ENCODE results near the gene GAS7.
"Not testable (repeated sequence)": the region's sequence is repeated elsewhere in the genome, so short reads cannot be mapped to it uniquely, and the experiment has no call there.

Gene GAS7

GRCh38 chr17:9935408-9935807 lies 263.0 kb downstream of the GAS7 start:
- no peak for DNase-seq

- no peak for DNase-seq
Observed at GRCh38 chr17:9934331-9934730, 264.1 kb downstream of the GAS7 start.

DNA sequence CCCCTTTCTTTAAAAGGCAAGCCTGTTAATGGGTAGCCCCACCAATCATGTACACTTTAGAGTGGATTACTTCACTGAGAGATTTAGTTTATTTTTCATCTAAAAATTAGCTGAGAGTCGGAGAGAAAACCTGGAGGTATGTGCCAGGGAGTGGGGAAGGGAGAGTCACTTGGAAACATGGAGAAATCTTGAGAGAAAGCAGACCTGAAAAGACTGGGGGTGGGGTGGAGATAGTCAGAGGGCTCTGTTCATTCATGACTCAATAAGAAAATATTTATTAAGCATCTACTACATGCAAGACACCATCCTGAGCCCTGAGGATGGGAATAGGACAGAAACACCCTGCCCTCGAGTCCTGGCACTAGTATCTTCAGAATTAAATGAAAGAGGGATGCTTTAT lies 265.9 kb downstream of the GAS7 start:
- no peak for DNase-seq

DNA sequence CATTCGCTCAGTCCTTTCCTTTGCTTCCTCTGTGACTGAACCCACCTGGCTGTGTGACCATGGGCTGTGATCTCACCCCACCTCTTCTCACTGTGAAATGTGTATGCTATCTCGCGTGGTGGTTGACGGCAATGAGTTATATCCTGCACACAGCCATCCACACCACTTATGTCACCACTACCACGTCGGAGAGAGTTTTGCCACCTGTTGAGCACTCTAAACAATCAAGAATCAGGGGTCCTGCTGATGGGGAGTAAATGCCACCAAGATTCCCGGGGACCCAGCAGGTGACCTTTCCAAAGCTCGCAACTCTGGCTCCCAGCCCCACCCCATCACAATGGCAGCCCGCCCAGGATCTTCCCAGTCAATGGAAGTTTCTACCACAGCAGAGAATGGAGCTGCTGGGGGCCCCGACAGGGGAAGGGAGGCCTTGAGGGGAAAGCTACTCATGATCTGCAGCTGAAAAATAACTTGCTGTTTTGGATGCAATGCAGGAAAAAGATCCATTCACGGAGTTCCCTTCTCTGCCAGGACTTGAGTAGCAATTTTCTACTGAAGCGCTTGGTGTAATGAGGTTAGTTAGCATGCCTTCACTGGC lies 267.2 kb downstream of the GAS7 start:
- no peak for DNase-seq

DNA sequence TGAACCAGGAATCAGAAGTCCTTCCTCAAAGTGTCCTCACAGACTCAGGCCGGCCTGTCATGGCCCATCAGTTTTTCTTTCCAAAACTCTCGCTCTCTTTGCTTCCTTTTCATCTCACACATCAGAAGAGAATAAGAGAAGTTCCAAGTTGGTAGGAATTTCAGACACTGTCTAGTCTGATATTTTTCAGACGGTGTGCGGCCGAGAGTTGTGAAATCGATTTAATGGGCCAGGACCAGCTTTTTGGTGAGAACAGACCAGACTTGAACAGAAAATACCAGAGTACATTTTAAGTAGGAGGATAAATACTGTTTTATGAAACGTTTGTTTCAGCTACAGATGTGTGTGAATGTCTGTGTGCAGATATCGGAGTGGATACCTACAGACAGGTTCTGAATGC lies 268.5 kb downstream of the GAS7 start:
- DNase-seq = no peak

- no peak for DNase-seq
Observed at GRCh38 chr17:9928601-9929333, 269.6 kb downstream of the GAS7 start.

GRCh38 chr17:9926150-9926804 lies 272.1 kb downstream of the GAS7 start:
- no peak for DNase-seq

DNA sequence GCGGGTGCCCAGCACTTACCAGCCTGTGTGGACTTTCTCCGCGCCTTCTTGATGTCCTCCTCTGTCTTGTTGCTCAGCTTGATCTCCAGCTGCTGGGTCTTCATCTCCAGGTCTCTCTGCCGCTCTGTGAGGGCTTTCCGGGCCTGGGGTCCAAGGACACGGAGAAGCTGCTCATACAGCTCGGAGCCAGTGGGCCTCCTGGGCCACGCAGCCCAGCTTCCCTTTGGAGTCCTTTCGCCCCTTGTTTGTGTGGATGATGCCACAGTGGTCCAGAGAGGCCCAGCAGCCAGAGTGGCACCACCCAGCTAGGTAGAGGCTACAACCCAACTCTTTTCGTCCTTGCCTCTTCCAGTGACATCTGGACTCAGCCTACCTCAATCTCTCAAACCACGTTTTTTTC lies 272.9 kb downstream of the GAS7 start:
- DNase-seq = no peak

DNA sequence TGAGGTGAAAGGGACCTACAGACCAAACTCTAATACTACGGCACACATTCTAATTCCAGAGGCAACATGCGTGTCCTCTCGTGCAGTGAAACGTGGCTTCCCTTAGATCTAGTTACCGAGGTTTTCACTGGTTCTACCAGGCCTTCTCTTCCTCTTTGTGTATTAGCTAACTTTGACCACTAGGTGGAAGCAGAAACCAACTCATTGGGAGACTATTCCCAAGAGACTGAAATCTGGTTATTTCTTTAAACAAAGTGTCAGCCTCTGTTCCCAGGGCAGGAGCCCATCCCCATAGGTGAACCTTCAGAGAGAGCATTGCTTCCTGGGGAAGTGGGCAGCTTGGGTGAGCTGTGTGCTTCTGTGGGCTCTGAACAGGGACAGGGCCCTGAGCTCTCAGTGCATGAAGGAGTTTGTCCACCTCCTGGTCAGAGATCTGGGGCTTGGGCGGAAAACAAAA lies 273.6 kb downstream of the GAS7 start:
- DNase-seq = peak; percentile 0

DNA sequence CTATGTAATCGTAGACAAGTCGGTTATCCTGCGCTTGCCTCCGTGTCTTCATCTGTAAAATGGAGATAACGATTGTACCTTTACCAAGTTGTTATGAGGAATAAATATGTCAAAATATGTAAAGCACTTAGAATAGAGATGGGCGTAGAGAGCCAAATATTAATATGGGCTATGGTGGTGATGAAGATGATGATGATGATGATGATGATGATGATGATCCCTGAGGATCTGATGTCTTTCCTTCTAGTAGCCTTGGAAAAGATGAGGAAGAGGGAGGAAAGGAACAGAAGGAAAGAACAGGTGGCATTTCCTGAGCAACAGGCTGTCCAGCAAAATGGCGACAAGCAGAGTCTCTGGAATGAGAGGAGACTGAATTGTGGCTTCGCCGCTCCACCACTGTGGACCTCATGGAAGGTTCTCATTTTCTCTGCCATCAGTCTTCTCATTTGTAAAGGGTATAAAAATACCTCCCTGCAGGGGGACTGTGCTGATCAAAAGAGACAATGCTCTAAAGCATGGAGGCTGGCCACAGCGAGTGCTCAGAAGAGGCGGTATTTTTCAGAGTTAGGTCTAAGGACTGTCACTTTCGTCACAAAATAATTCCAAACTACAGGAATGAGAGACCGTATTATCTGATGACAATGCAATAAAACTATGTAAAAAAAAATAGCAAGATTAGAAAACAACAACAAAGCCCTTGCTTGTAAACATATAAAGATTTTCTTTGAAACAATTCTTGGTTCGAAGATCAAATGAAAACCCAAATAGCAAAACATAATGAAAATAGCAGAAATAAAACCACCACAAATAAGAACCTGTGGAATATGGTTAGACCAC lies 276.2 kb downstream of the GAS7 start:
- no peak for DNase-seq

- not testable (repeated sequence) for DNase-seq
Observed at GRCh38 chr17:9921216-9921615, 277.2 kb downstream of the GAS7 start.

DNA sequence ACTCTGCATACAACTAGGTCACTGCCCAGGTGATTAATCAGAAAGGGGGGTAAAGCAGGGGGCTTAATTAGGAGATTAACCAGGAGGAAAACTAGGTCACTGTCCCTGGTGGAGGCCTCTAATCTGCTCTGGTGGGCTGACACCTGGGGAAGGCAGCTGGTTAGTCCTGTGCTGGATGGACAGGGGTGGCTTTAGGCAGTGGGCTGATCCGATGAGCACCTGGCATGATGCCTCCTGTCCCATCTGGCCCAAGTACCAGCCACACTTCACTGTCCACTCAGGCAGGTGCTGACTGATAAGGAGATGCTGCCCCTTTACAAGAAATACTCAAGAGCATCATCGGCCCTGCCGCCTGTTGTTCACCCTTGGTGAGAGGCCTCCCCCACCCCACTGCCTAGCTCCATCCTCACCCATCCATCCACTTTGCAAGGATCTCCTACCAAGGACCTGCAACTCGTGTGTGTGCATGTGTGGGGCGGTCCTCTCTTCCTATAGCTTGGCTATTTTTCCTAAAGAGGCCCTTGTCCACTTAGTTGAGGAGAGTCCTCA lies 279.5 kb downstream of the GAS7 start:
- no peak for DNase-seq

GRCh38 chr17:9918352-9918751 lies 280.1 kb downstream of the GAS7 start:
- DNase-seq = no peak

- no peak for DNase-seq
Observed at GRCh38 chr17:9917801-9918200, 280.6 kb downstream of the GAS7 start.

DNA sequence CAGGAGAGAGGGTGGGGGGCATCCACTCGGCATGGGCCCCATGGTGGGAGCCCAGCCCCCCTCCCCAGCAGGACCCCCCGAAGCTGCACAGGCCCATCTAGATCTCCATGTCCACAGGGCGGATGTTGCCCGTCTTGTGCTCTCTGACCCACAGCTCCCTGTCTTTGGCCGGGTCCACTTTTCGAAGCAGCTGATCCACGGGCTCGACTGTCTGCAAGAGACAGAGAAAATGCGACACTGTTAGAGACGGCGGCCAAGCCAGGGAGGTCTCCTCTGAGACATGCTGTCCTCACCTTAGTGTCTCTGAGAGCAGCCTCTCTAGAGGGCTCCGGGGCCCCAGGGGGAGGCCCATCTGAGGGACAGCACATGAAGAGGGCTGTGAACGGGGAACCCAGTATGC lies 281.3 kb downstream of the GAS7 start:
- no peak for DNase-seq

DNA sequence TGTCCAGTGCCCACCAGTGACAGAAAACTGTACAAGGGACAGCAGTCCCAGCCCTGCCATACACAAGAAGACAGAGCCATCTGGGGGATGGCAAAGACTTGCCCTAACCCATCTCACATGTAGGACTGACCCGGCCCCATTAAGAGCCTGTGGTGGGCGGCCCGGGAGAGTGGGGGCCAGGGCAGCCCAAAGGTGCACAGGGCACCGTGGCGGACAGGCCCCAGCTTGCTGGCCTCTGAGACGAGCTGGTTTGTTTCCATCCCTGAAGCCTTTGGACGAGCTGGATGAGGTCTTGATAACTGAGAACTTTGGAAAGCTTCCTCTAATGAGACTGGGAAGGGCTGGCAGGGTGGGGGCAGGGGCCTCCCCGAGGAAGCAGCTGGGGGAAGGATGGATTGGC lies 282.3 kb downstream of the GAS7 start:
- DNase-seq = no peak

DNA sequence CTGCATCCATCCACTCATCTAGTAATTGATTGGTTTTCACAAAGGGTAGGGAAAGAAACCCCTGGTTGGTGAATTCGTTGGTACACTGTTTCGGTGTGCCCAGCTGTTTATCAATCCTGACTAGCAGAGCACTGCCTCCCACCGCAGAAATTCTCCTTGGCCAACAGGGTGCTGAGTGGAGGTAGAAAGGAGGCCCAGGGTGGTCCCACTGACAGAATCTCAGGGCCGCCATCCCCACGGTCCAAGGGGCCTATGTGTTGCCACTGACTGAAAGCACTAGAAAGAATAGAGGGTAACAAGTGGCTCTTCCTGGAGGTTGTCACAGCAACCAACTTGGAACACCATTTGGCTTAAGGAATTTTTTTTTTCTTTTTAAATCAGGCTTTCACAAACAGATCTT lies 284.9 kb downstream of the GAS7 start:
- DNase-seq = no peak

GRCh38 chr17:9912121-9913099 lies 286.0 kb downstream of the GAS7 start:
- DNase-seq = no peak

- DNase-seq = no peak
Observed at GRCh38 chr17:9911089-9911488, 287.3 kb downstream of the GAS7 start.

GRCh38 chr17:9908649-9909042 lies 289.8 kb downstream of the GAS7 start:
- DNase-seq = no peak

GRCh38 chr17:9907883-9908648 lies 290.3 kb downstream of the GAS7 start:
- no peak for DNase-seq

Data from NCI-H2081 treated with DMSO at 0.1 percent for 48 hours (cell line).